ENCODE data around the gene GOLGA6L2. TPM values are rescaled to one million over a fixed set of nuclear protein-coding genes. Genes with fewer than 3 reads are reported as not detected.

Gene GOLGA6L2, protein sequence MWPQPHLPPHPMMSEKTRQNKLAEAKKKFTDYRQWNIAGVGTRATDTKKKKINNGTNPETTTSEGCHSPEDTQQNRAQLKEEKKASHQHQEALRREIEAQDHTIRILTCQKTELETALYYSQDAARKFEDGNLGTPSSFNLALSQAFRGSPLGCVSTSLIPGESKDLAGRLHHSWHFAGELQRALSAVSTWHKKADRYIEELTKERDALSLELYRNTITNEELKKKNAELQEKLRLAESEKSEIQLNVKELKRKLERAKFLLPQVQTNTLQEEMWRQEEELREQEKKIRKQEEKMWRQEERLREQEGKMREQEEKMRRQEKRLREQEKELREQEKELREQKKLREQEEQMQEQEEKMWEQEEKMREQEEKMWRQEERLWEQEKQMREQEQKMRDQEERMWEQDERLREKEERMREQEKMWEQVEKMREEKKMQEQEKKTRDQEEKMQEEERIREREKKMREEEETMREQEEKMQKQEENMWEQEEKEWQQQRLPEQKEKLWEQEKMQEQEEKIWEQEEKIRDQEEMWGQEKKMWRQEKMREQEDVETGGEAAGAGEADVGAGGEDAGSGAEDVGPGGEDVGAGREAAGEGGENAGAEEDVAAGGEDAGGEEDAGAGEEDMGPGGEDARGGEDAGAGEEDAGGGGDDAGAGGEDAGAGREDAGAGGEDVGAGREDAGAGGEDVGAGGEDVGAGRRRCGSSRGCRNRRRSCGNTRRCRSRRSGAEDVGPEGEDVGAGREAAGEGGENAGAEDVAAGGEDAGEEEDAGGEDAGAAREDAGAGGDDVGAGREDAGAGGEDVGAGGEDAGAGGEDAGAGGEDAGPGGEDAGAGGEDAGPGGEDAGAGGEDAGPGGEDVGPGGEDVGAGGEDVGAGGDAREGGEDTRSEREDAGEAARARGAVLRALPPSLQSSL
- not detected in 2 replicates for total RNA-seq

GRCh38 chr15:23447107-23447500 is at the start of gene GOLGA6L2:
GOLGA6L2 (minus strand) TSS chr15:23447243; CDS start chr15:23447181, 62 bp downstream.

Other genes starting within 250 kb of the GOLGA6L2 start
- gene GOLGA6L26, start 113.0 kb downstream of the GOLGA6L2 start, total RNA-seq, result not detected in 2 replicates
- gene GOLGA8S, start 92.5 kb downstream of the GOLGA6L2 start, total RNA-seq, result not detected in 2 replicates
- 0.85 TPM in 1 of 2 replicates, not detected in the other for gene MKRN3, start 118.4 kb upstream of the GOLGA6L2 start, total RNA-seq
- gene MAGEL2, start 200.6 kb upstream of the GOLGA6L2 start, total RNA-seq, result under 0.01 and 0.24 TPM in 2 replicates
- 67.3 and 68.5 TPM in 2 replicates for gene NDN, start 240.1 kb upstream of the GOLGA6L2 start, total RNA-seq